HCT116 (cell line): ENCODE measurements around the gene RPL36AL. TPM values are rescaled to one million over a fixed set of nuclear protein-coding genes. Genes with fewer than 3 reads are reported as not detected.

Experiments
- ATAC-seq: fragments of 200-7000 bp; cut with Tn5 transposase; 2 replicates; pipeline ENCODE4 v1.9.1; 2020; ENCODE audit warnings: mild to moderate bottlenecking, moderate library complexity
- BruUV-seq: library from RNA; stranded (reverse); fragments of 400-500 nt; replicated peaks from 2 replicates; lab custom pipeline; 2021; lab: Mats Ljungman, UMichigan
- CTCF ChIA-PET: fragments of 300-600 bp; sonication (Branson Sonifier 250); formaldehyde crosslinking; loops from one replicate; lab custom pipeline; 2021; ENCODE audit warnings: antibody characterized with exemption; lab: Charles Lee
- POLR2A ChIA-PET: fragments of 300-600, 350-600 bp; sonication (Branson Sonifier 250); formaldehyde crosslinking; loops from one replicate; lab custom pipeline; 2021; ENCODE audit warnings: antibody characterized with exemption; lab: Charles Lee
- RAD21 ChIA-PET, 2 experiments: fragments of 300-600 bp; sonication (Branson Sonifier 250); formaldehyde crosslinking; loops; one replicate each; lab custom pipeline; 2023; ENCODE audit warnings: low total read pairs in 2 of 2; ENCODE audit not compliant: uncharacterized antibody in 2 of 2, unreplicated experiment in 2 of 2, low non-redundant PET in 1 of 2; lab: Charles Lee
- DNase-seq: peaks from one replicate; pipeline ENCODE4 v3.0.0-alpha.2; 2010; ENCODE audit warnings: low read depth, low spot score
- H2AFZ ChIP-seq: fragments of 200-600 bp; shearing (Covaris generic), sonication (generic); 2 replicates; pipeline ENCODE4 v1.6.1; 2017; ENCODE audit warnings: low read depth, mixed run types, mixed read lengths, antibody characterized with exemption, low read length; ENCODE audit not compliant: poor library complexity, severe bottlenecking
- H3K27ac ChIP-seq: 2 replicates; pipeline ENCODE4 v1.5.1; 2012; ENCODE audit warnings: low read depth, low read length
- H3K27me3 ChIP-seq: fragments of 200-600 bp; sonication (generic); 2 replicates; pipeline ENCODE4 v1.6.1; 2016; ENCODE audit warnings: mixed run types, low read length, mixed read lengths; ENCODE audit not compliant: insufficient read depth
- H3K36me3 ChIP-seq, 2 experiments: fragments of 200-500 bp in 1 of 2; fragments of 200-600 bp in 1 of 2; sonication (Bioruptor generic) in 1 of 2; sonication (generic) in 1 of 2; 2 replicates each; pipeline versions ENCODE4 v1.5.1 to v1.6.1; 2014 to 2016; ENCODE audit warnings: low read length in 2 of 2, inconsistent platforms in 1 of 2, mixed read lengths in 1 of 2, mixed run types in 1 of 2; ENCODE audit not compliant: insufficient read depth in 2 of 2, control insufficient read depth in 1 of 2
- H3K4me1 ChIP-seq, 2 experiments: fragments of 200-600 bp in 1 of 2; sonication (generic) in 1 of 2; 2 replicates each; pipeline versions ENCODE4 v1.5.1 to v1.6.1; 2012 to 2017; ENCODE audit warnings: low read length in 2 of 2, inconsistent platforms in 1 of 2, mild to moderate bottlenecking in 1 of 2, mixed read lengths in 1 of 2, mixed run types in 1 of 2, moderate library complexity in 1 of 2; ENCODE audit not compliant: insufficient read depth in 2 of 2, control insufficient read depth in 1 of 2
- H3K4me2 ChIP-seq: fragments of 200-600 bp; sonication (generic); 2 replicates; pipeline ENCODE4 v1.6.1; 2017; ENCODE audit warnings: mixed run types, low read length, mixed read lengths
- H3K4me3 ChIP-seq, 2 experiments: fragments of 200-600 bp in 1 of 2; sonication (generic) in 1 of 2; replicated peaks in 1 of 2; 2 replicates each; pipeline ENCODE4 v1.5.1; 2011 to 2016; ENCODE audit warnings: low read length in 2 of 2, control low read depth in 1 of 2, low read depth in 1 of 2, mild to moderate bottlenecking in 1 of 2, mixed read lengths in 1 of 2, mixed run types in 1 of 2
- H3K79me2 ChIP-seq: fragments of 200-600 bp; sonication (generic); 2 replicates; pipeline ENCODE4 v1.6.1; 2017; ENCODE audit warnings: mild to moderate bottlenecking, mixed run types, low read length, moderate library complexity, mixed read lengths; ENCODE audit not compliant: insufficient read depth
- H3K9ac ChIP-seq: fragments of 200-600 bp; sonication (generic); 2 replicates; pipeline ENCODE4 v1.6.1; 2016; ENCODE audit warnings: low read length, mixed read lengths
- H3K9me2 ChIP-seq: fragments of 200-600 bp; sonication (generic), shearing (Covaris generic); 2 replicates; pipeline ENCODE4 v1.6.1; 2017; ENCODE audit warnings: mixed run types, mild to moderate bottlenecking, moderate library complexity; ENCODE audit not compliant: insufficient read depth
- H3K9me3 ChIP-seq, 2 experiments: fragments of 200-500 bp in 1 of 2; fragments of 200-600 bp in 1 of 2; sonication (Bioruptor generic) in 1 of 2; sonication (generic) in 1 of 2; 2 replicates each; pipeline ENCODE4 v1.6.1; 2014 to 2017; ENCODE audit warnings: low read length in 2 of 2, mixed read lengths in 2 of 2, inconsistent platforms in 1 of 2, low read depth in 1 of 2, mild to moderate bottlenecking in 1 of 2, mixed run types in 1 of 2, moderate library complexity in 1 of 2; ENCODE audit not compliant: control insufficient read depth in 1 of 2, insufficient read depth in 1 of 2
- H4K20me1 ChIP-seq: fragments of 200-600 bp; sonication (generic), shearing (Covaris generic); 2 replicates; pipeline ENCODE4 v1.6.1; 2017; ENCODE audit warnings: mixed run types, mild to moderate bottlenecking, moderate library complexity; ENCODE audit not compliant: insufficient read depth
- CBX3 ChIP-seq: IDR thresholded peaks from 2 replicates; pipeline ENCODE4 v1.6.1; 2012; ENCODE audit warnings: low read depth
- EGR1 ChIP-seq: IDR thresholded peaks from 2 replicates; pipeline ENCODE4 v1.6.1; 2012; ENCODE audit warnings: low read depth
- FOSL1 ChIP-seq: IDR thresholded peaks from 2 replicates; pipeline ENCODE4 v1.6.1; 2012; ENCODE audit warnings: low read depth
- REST ChIP-seq: IDR thresholded peaks from 2 replicates; pipeline ENCODE4 v1.6.1; 2012; ENCODE audit warnings: low read depth
- SRF ChIP-seq: IDR thresholded peaks from 2 replicates; pipeline ENCODE4 v1.6.1; 2012; ENCODE audit warnings: low read depth
- ZBTB33 ChIP-seq: IDR thresholded peaks from 2 replicates; pipeline ENCODE4 v1.6.1; 2011; ENCODE audit warnings: mild to moderate bottlenecking, low read length, moderate library complexity; ENCODE audit not compliant: insufficient replicate concordance; ENCODE audit errors: extremely low read depth
- intact Hi-C: fragments of 100-400 bp; cut with micrococcal nuclease; formaldehyde crosslinking; loops from 2 replicates; pipeline ENCODE4 v1.10.0; 2022
- total RNA-seq: library from RNA; stranded (reverse); gene quantifications from one replicate; pipeline ENCODE4 v1.2.1, GENCODE V29; 2021; ENCODE audit not compliant: unreplicated experiment

The RPL36AL gene
- total RNA-seq, 1 experiment from 2014 or later: 212 TPM

GRCh38 chr14:49593016-49593415 lies 27.4 kb downstream of the RPL36AL start:
- ChIA-PET POLR2A (no interaction called here), CTCF (no interaction called here), RAD21 (no interaction called here)
- TF ChIP-seq EGR1: no peak
- no peak for TF ChIP-seq CBX3
- no peak for TF ChIP-seq SRF
- no peak for TF ChIP-seq ZBTB33
- no peak for TF ChIP-seq REST
- no peak for TF ChIP-seq FOSL1
- no peak overlapping the region for H3K27ac ChIP-seq
- H3K4me2 ChIP-seq: no peak overlapping the region
- no peak overlapping the region for H3K9ac ChIP-seq
- intact Hi-C loops: no loop called here
- H3K79me2 ChIP-seq: peaks cover 10% of the 10 kb centered on the region
- H3K4me3 ChIP-seq: no peak overlapping the region
- BruUV-seq: no TSS peak
- H4K20me1 ChIP-seq: no peaks in the 10 kb centered on the region
- H3K36me3 ChIP-seq: no peaks in the 10 kb centered on the region
- DNase-seq (no peak), ATAC-seq (no peak)
- H3K9me3 ChIP-seq: no peaks in the 10 kb centered on the region
- H3K4me1 ChIP-seq: peaks cover 14 to 29% of the 10 kb centered on the region in 2 experiments
- no peak overlapping the region for H2AFZ ChIP-seq
- H3K27me3 ChIP-seq: no peaks in the 10 kb centered on the region
- H3K9me2 ChIP-seq: no peaks in the 10 kb centered on the region
